Uterus (tissue), 2 donors: ENCODE data around the gene ARPC3.

Experiments used
- POLR2A ChIP-seq, 2 donors: fragments of 450-650 bp; IDR thresholded peaks; one replicate each; pipeline ENCODE4 v1.6.1; 2016; ENCODE audit warnings: antibody characterized with exemption in 2 of 2, mild to moderate bottlenecking in 1 of 2, moderate library complexity in 1 of 2
- TF ChIP-seq, protein P1 (sequence below), 4 experiments: fragments of 200-600 bp in 2 of 4; fragments of 450-650 bp in 2 of 4; sonication (generic) in 2 of 4; IDR thresholded peaks; one replicate each; pipeline ENCODE4 v1.5.1; 2016 to 2019; ENCODE audit warnings: antibody characterized with exemption in 4 of 4, mild to moderate bottlenecking in 2 of 4, moderate library complexity in 1 of 4

DNA sequence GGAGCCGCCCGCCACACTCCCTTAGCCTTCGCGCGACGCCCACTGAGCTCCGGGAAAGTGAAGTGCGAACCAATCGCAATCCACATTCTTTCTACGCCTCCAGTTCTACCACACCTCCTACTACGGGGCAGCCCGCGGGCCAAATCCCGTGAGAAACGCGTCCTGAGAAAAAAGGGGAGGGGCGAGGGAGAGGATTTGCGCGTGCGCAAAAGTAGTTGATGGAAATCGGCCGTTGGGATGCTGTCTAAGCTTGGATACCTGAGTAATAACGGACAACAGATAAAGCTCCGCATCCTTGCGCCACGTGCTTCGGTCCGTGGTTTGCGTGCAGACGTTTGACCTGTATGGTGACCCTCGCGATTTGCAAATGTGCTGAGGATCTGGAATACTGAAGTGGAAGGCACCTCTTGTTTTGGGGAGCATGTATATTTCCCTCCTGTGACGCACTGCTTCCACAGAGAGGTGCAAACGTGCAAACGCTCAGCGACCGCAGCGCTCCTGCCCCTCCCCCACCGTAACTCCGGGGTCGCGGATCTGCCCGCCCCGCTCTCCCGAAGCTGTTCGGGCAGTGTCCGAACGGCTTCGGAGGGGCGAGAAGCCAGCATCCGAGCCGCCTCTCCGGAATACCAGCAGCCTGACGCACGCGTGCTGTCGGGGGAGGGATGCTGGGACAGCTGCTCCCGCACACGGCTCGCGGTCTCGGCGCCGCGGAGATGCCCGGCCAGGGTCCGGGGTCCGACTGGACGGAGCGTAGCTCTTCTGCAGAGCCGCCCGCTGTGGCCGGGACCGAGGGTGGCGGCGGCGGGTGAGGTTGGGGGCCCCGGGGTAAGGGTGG lies 18.3 kb upstream of the ARPC3 start, which contains the start of the genes FAM216A and GPN3:
- TF ChIP-seq, protein P1, sequence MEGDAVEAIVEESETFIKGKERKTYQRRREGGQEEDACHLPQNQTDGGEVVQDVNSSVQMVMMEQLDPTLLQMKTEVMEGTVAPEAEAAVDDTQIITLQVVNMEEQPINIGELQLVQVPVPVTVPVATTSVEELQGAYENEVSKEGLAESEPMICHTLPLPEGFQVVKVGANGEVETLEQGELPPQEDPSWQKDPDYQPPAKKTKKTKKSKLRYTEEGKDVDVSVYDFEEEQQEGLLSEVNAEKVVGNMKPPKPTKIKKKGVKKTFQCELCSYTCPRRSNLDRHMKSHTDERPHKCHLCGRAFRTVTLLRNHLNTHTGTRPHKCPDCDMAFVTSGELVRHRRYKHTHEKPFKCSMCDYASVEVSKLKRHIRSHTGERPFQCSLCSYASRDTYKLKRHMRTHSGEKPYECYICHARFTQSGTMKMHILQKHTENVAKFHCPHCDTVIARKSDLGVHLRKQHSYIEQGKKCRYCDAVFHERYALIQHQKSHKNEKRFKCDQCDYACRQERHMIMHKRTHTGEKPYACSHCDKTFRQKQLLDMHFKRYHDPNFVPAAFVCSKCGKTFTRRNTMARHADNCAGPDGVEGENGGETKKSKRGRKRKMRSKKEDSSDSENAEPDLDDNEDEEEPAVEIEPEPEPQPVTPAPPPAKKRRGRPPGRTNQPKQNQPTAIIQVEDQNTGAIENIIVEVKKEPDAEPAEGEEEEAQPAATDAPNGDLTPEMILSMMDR (IDR thresholded peaks at IDR 0.05): peak in 2 of 4 experiments; percentile 5 to 35
- TF ChIP-seq POLR2A (IDR thresholded peaks at IDR 0.05): peak; percentile 62 to 86
